Measurements from ENCODE around the gene SSC5D. TPM values are rescaled to one million over a fixed set of nuclear protein-coding genes. Genes with fewer than 3 reads are reported as not detected.
A peak's percentile ranks its signal among the peaks of the same experiment; 100 is the strongest.

SSC5D gene
- total and polyA plus RNA-seq, 10 donors = 0.61 to 30.6 (median 16.2) TPM

DNA sequence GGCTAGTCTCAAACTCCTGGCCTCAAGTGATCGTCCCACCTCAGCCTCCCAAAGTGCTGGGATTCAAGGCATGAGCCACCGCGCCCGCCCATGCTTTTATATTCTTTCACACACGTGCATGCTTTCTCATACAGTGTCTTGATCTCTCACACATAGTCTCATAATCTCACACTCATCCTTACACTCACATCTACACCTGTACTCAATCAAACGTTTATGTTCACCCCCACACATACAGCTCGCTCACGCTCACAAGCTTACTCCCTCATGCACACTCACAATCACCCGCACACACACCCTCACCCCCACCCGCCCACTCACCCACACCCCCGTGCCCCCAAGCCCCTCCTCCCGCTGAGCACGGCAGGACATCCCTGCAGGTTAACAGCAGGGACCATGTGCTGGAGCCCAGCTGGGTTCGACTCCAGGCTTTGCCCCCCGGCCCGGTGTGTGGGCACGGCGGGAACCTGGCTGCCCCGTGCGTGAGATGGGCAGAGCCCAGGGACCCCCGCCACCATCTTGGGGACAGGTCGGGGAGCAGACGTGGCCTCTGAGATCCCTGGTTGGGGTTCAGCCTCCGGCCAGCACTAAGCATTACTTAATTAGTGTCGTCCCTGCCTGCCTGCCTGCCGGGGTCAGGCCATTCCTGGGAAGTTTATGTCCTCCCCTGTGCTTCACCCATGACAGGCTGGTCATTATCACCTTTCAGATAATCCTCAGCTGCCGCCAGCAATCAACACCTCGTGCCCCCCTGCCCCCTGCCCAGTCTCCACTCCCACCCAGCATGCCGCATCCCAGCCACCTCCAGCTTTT is 37.3 kb downstream of the SSC5D start:
- DNase-seq = no peak
- Histone ChIP-seq H3K27ac (no peak overlapping the region), H3K36me3 (no peaks in the 10 kb centered on the region), H3K4me1 (peaks cover 0 to 8% (median 2%) of the 10 kb centered on the region in 6 donors), H3K4me3 (no peak overlapping the region), H3K27me3 (replicated peaks in 1 of 7) (peaks cover 0 to 40% (median 0%) of the 10 kb centered on the region in 7 donors), H3K9me3 (no peaks in the 10 kb centered on the region)
- WGBS, 5 donors = 58 to 77% (median 66%) methylated on average over 27 to 29 of the region's 29 CpGs
- intact Hi-C loops (cut with DNase I; ENCODE audit: low total_unique reads) = no loop called here
- no peak for TF ChIP-seq POLR2A (IDR thresholded peaks at IDR 0.05)
- TF ChIP-seq, protein P1, sequence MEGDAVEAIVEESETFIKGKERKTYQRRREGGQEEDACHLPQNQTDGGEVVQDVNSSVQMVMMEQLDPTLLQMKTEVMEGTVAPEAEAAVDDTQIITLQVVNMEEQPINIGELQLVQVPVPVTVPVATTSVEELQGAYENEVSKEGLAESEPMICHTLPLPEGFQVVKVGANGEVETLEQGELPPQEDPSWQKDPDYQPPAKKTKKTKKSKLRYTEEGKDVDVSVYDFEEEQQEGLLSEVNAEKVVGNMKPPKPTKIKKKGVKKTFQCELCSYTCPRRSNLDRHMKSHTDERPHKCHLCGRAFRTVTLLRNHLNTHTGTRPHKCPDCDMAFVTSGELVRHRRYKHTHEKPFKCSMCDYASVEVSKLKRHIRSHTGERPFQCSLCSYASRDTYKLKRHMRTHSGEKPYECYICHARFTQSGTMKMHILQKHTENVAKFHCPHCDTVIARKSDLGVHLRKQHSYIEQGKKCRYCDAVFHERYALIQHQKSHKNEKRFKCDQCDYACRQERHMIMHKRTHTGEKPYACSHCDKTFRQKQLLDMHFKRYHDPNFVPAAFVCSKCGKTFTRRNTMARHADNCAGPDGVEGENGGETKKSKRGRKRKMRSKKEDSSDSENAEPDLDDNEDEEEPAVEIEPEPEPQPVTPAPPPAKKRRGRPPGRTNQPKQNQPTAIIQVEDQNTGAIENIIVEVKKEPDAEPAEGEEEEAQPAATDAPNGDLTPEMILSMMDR (IDR thresholded peaks at IDR 0.05 in 8 of 11, conservative IDR thresholded peaks at IDR 0.05 in 3 of 11) = no peak

DNA sequence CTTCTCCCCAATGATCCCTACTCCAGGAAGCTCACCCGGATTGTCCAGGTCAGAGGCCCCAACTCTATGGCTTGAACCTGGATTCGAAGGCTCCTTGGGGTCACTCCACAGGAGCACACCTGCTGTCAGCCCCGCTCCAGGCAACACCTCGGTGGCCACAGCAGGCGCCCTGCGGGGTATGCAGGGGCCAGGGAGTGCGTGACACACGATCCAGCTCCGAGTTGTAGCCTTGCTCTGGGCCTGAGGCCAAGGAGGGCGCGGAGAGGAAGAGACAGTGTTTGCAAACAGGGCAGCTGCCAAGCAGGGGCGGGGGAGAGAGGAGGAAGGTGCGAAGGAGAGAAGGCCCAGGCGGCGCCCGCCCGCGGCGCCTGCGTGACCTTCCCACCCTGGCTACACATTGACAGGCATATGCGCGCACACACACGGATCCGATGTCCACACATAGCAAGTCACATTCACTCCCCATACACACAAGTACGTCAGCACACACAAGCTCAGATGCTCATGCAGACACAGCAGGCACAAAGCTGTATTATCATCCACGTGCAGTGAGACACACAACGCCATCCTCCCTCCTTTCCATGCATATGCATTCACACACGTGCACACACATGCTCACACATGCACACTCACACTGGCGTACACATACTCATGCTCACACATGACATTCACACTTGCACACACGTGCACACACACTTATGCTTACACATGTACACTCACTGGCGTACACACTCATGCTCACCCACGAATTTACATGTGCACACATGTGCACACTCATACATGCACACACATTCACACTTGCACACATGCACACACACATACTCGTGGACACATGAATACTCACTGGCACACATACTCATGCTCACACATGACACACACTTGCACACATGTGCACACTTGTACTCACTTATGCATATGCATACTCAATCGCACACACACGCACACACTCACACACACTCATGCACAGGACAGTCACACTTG is 38.3 kb downstream of the SSC5D start:
- Histone ChIP-seq H3K27ac (no peak overlapping the region), H3K4me3 (no peak overlapping the region), H3K36me3 (no peaks in the 10 kb centered on the region), H3K4me1 (peaks cover 0 to 8% (median 2%) of the 10 kb centered on the region in 6 donors), H3K9me3 (no peaks in the 10 kb centered on the region), H3K27me3 (replicated peaks in 1 of 7) (peaks cover 0 to 46% (median 0%) of the 10 kb centered on the region in 7 donors)
- intact Hi-C loops (cut with DNase I; ENCODE audit: low total_unique reads) = no loop called here
- DNase-seq = no peak
- TF ChIP-seq POLR2A (IDR thresholded peaks at IDR 0.05) (no peak), POLR2AphosphoS5 (IDR thresholded peaks at IDR 0.05) (peak in 2 of 3 donors; percentile 37 to 47)
- TF ChIP-seq, protein P1 (IDR thresholded peaks at IDR 0.05 in 8 of 11, conservative IDR thresholded peaks at IDR 0.05 in 3 of 11) = no peak
- WGBS, 5 donors = 29 to 46% (median 38%) methylated on average over 33 to 35 of the region's 35 CpGs

DNA sequence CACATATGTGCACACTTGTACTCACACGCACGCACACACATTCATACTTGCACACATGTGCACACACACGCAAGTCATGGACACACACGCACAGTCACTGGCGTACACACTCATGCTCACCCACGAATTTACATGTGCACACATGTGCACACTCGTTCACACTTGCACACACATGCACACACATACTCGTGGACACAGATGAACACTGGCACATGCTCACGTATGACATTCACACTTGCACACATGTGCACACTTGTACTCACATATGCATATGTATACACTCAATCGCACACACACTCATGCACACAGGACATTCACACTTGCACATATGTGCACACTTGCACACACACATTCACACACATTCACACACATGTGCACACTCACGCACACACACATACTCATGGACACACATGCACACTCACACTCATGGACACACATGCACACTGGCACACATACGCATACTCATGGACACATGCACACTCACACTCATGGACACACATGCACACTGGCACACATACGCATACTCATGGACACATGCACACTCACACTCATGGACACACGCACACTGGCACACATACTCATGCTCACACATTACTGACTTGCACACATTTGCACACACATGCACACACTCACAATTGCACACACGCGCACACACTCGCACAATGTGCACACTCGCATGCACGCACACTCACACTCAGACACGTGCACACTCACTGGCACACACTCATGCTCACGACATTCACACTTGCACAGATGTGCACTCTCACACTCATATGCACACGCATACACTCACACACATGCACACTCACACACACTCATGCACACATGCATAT is 39.2 kb downstream of the SSC5D start:
- H3K27me3 ChIP-seq (replicated peaks in 1 of 7) = peaks cover 0 to 51% (median 0%) of the 10 kb centered on the region in 7 donors
- no peak overlapping the region for H3K27ac ChIP-seq
- peaks cover 0 to 8% (median 2%) of the 10 kb centered on the region in 6 donors for H3K4me1 ChIP-seq
- no peaks in the 10 kb centered on the region for H3K36me3 ChIP-seq
- H3K9me3 ChIP-seq = no peaks in the 10 kb centered on the region
- H3K4me3 ChIP-seq = no peak overlapping the region
- WGBS, 5 donors = 74 to 90% (median 82%) methylated on average over 21 to 22 of the region's 22 CpGs
- intact Hi-C loops (cut with DNase I; ENCODE audit: low total_unique reads) = no loop called here
- no peak for DNase-seq
- TF ChIP-seq, protein P1 (IDR thresholded peaks at IDR 0.05 in 8 of 11, conservative IDR thresholded peaks at IDR 0.05 in 3 of 11) = no peak
- TF ChIP-seq POLR2A (IDR thresholded peaks at IDR 0.05) (no peak), POLR2AphosphoS5 (IDR thresholded peaks at IDR 0.05) (no peak)

Data from spleen (tissue), 11 donors.